Measurements from ENCODE around the gene INO80D.

GRCh38 chr2:206112846-206113547, 27.0 kb upstream of the INO80D start:
- TF ChIP-seq, protein P1, sequence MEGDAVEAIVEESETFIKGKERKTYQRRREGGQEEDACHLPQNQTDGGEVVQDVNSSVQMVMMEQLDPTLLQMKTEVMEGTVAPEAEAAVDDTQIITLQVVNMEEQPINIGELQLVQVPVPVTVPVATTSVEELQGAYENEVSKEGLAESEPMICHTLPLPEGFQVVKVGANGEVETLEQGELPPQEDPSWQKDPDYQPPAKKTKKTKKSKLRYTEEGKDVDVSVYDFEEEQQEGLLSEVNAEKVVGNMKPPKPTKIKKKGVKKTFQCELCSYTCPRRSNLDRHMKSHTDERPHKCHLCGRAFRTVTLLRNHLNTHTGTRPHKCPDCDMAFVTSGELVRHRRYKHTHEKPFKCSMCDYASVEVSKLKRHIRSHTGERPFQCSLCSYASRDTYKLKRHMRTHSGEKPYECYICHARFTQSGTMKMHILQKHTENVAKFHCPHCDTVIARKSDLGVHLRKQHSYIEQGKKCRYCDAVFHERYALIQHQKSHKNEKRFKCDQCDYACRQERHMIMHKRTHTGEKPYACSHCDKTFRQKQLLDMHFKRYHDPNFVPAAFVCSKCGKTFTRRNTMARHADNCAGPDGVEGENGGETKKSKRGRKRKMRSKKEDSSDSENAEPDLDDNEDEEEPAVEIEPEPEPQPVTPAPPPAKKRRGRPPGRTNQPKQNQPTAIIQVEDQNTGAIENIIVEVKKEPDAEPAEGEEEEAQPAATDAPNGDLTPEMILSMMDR (IDR thresholded peaks at IDR 0.05): no peak
- TF ChIP-seq ZFX (IDR thresholded peaks at IDR 0.05; ENCODE audit: borderline replicate concordance): no peak
